Ishikawa (cell line): Measurements from ENCODE around the gene FITM2.
A peak's percentile ranks its signal among the peaks of the same experiment; 100 is the strongest.

Experiments
- CEBPB ChIP-seq: IDR thresholded peaks from 2 replicates; pipeline ENCODE4 v1.6.1; 2012
- CREB1 ChIP-seq: IDR thresholded peaks from 2 replicates; pipeline ENCODE4 v1.6.1; 2012; ENCODE audit warnings: low read depth
- EGR1 ChIP-seq: IDR thresholded peaks from 2 replicates; pipeline ENCODE4 v1.6.1; 2012
- EP300 ChIP-seq: IDR thresholded peaks from 2 replicates; pipeline ENCODE4 v1.6.1; 2012; ENCODE audit warnings: borderline replicate concordance
- FOXM1 ChIP-seq: IDR thresholded peaks from 2 replicates; pipeline ENCODE4 v1.6.1; 2012; ENCODE audit warnings: low read depth, borderline replicate concordance
- MAX ChIP-seq: IDR thresholded peaks from 2 replicates; pipeline ENCODE4 v1.6.1; 2012
- NFIC ChIP-seq: IDR thresholded peaks from 2 replicates; pipeline ENCODE4 v1.6.1; 2012
- RAD21 ChIP-seq: IDR thresholded peaks from 2 replicates; pipeline ENCODE4 v1.6.1; 2012; ENCODE audit warnings: low read depth
- REST ChIP-seq: IDR thresholded peaks from 2 replicates; pipeline ENCODE4 v1.6.1; 2012; ENCODE audit warnings: low read depth, mild to moderate bottlenecking
- TAF1 ChIP-seq: IDR thresholded peaks from 2 replicates; pipeline ENCODE4 v1.6.1; 2012; ENCODE audit warnings: low read depth, mild to moderate bottlenecking
- TCF12 ChIP-seq: IDR thresholded peaks from 2 replicates; pipeline ENCODE4 v1.6.1; 2012; ENCODE audit warnings: low read depth
- TEAD4 ChIP-seq: IDR thresholded peaks from 2 replicates; pipeline ENCODE4 v1.6.1; 2012
- USF1 ChIP-seq: IDR thresholded peaks from 2 replicates; pipeline ENCODE4 v1.6.1; 2012
- YY1 ChIP-seq: IDR thresholded peaks from 2 replicates; pipeline ENCODE4 v1.6.1; 2012; ENCODE audit warnings: low read depth
- ZBTB7A ChIP-seq: IDR thresholded peaks from 2 replicates; pipeline ENCODE4 v1.6.1; 2012; ENCODE audit warnings: low read depth

FITM2 gene

GRCh38 chr20:44273231-44274215 is 37.5 kb downstream of the FITM2 start:
- TF ChIP-seq EP300, result no peak
- TF ChIP-seq TEAD4, result no peak
- no peak for TF ChIP-seq REST
- TF ChIP-seq MAX, result no peak
- TF ChIP-seq RAD21, result no peak
- TF ChIP-seq TAF1, result no peak
- no peak for TF ChIP-seq NFIC
- TF ChIP-seq FOXM1, result no peak
- TF ChIP-seq TCF12, result no peak
- no peak for TF ChIP-seq ZBTB7A
- no peak for TF ChIP-seq YY1

- TF ChIP-seq TAF1, result no peak
Measured at GRCh38 chr20:44271915-44272663, 38.9 kb downstream of the FITM2 start.

- TF ChIP-seq EP300 (no peak), REST (no peak), EGR1 (no peak), FOXM1 (no peak), TCF12 (no peak), NFIC (no peak), TEAD4 (no peak), CEBPB (no peak), TAF1 (no peak), RAD21 (no peak), CREB1 (no peak), MAX (no peak), USF1 (no peak), YY1 (no peak)
Measured at GRCh38 chr20:44268802-44269201, 42.2 kb downstream of the FITM2 start.

- no peak for TF ChIP-seq CEBPB
- peak; percentile 93 for TF ChIP-seq REST
Measured at GRCh38 chr20:44264287-44264686, 46.7 kb downstream of the FITM2 start.

- TF ChIP-seq RAD21 (no peak), EGR1 (no peak), TCF12 (no peak), REST (no peak), CREB1 (no peak), YY1 (no peak), USF1 (no peak), EP300 (no peak), TAF1 (no peak), NFIC (no peak), MAX (no peak), TEAD4 (no peak), CEBPB (no peak), FOXM1 (no peak), ZBTB7A (no peak)
Measured at GRCh38 chr20:44258226-44258890, 52.6 kb downstream of the FITM2 start.
